ENCODE measurements around the gene ZNF182.

DNA sequence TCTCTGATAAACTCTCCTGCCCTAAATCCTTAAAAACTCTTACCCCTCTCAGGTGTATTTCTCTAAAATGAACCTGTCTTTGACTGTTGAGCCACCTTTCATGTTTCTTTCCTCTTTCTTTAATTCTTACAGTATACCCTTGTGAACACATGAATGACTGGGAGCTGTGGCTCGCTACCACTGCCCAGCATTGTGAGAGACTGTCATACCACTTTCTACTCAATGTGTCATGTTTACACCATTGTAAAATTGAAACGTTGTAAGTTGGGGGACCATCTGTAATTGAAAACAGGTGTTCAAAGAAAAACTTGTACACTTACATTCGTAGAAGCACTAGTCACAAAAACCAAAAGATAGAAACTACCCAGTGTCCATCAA, 66.9 kb downstream of the ZNF182 start:
- TF ChIP-seq, protein P1, sequence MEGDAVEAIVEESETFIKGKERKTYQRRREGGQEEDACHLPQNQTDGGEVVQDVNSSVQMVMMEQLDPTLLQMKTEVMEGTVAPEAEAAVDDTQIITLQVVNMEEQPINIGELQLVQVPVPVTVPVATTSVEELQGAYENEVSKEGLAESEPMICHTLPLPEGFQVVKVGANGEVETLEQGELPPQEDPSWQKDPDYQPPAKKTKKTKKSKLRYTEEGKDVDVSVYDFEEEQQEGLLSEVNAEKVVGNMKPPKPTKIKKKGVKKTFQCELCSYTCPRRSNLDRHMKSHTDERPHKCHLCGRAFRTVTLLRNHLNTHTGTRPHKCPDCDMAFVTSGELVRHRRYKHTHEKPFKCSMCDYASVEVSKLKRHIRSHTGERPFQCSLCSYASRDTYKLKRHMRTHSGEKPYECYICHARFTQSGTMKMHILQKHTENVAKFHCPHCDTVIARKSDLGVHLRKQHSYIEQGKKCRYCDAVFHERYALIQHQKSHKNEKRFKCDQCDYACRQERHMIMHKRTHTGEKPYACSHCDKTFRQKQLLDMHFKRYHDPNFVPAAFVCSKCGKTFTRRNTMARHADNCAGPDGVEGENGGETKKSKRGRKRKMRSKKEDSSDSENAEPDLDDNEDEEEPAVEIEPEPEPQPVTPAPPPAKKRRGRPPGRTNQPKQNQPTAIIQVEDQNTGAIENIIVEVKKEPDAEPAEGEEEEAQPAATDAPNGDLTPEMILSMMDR (IDR thresholded peaks at IDR 0.05) = no peak
- TF ChIP-seq POLR2A (IDR thresholded peaks at IDR 0.05) = no peak
